MM.1S (cell line): ENCODE data around the gene PADI2.

Source experiments
- CTCF ChIP-seq: fragments of 300-600 bp; sonication (generic); IDR thresholded peaks from 2 replicates; pipeline ENCODE4 v1.5.1; 2016; ENCODE audit warnings: antibody characterized with exemption, low read length, mixed read lengths
- EZH2phosphoT487 ChIP-seq: fragments of 300-600 bp; sonication (generic); IDR thresholded peaks from 2 replicates; pipeline ENCODE4 v1.6.1; 2018; ENCODE audit warnings: antibody characterized with exemption, low read length

GRCh38 chr1:17099616-17100340 is 19.5 kb downstream of the PADI2 start:
- TF ChIP-seq CTCF = no peak
- 0 out of 2 replicates have a peak, but pooled peaks have one; percentile 27 for TF ChIP-seq EZH2phosphoT487
